ENCODE data around the gene FXYD5.

Gene FXYD5

DNA sequence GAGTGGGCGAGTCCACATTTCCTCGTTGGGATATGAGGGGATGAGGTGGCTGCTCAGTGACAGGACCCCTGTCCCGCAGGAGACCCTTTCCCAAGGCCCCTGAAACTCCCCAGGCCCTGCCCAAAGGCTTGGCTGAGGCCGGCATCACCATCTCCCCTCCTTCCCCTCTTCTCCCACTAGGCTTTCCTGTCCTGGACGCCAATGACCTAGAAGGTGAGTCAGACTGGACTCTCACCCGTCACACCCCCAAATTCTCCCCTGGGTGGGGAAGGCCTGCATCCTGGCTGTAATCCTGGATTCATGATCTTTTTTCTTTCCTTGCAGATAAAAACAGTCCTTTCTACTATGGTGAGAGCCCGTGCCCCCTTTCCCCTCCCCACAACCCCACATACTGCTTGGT, 33.6 kb upstream of the FXYD5 start:
- TF ChIP-seq REST (IDR thresholded peaks at IDR 0.05; ENCODE audit: insufficient read depth in 1 of 2, low read depth in 2 of 2, low read length in 2 of 2) (no peak), POLR2AphosphoS5 (IDR thresholded peaks at IDR 0.05; ENCODE audit: low read depth, low read length) (no peak), SIN3A (IDR thresholded peaks at IDR 0.05; ENCODE audit: borderline replicate concordance, insufficient read depth, low read length) (no peak), TAF1 (IDR thresholded peaks at IDR 0.05; ENCODE audit: borderline replicate concordance, insufficient read depth, low read length) (no peak), FOXP2 (optimal IDR thresholded peaks at IDR 0.05; ENCODE audit: borderline replicate concordance, extremely low read depth, extremely low read length, insufficient read depth) (no peak)

DNA sequence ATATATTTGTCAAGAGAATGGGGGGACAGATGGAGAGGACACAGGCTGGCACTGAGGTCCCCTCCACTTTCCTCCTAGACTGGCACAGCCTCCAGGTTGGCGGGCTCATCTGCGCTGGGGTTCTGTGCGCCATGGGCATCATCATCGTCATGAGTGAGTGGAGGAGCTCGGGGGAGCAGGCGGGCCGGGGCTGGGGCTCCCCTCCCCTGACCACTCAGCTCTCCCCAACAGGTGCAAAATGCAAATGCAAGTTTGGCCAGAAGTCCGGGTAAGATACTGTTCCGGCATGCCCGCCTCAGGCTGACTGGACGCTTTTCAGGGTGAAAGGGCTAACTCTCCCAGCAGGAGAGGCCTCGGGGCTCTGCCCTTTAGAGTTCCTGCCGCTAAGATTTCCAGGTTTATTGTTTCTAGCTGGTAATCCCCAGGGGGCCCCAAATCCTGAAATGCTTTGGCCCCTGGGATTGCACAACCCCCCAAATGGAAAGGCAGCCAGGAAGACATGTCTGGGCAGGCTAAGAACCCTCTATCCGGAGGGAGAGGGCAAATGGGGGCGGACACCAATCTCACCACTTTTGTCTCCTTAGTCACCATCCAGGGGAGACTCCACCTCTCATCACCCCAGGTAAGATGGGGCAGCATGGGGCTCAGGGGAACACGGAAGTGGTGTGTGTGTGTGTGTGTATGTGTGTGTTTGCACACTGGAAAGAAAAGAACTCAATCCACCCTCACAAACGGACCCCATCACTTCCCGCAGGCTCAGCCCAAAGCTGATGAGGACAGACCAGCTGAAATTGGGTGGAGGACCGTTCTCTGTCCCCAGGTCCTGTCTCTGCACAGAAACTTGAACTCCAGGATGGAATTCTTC, 31.6 kb upstream of the FXYD5 start:
- TF ChIP-seq REST (IDR thresholded peaks at IDR 0.05; ENCODE audit: insufficient read depth in 1 of 2, low read depth in 2 of 2, low read length in 2 of 2) (no peak), TAF1 (IDR thresholded peaks at IDR 0.05; ENCODE audit: borderline replicate concordance, insufficient read depth, low read length) (no peak), SIN3A (IDR thresholded peaks at IDR 0.05; ENCODE audit: borderline replicate concordance, insufficient read depth, low read length) (no peak), POLR2AphosphoS5 (IDR thresholded peaks at IDR 0.05; ENCODE audit: low read depth, low read length) (no peak), FOXP2 (optimal IDR thresholded peaks at IDR 0.05; ENCODE audit: borderline replicate concordance, extremely low read depth, extremely low read length, insufficient read depth) (no peak)

DNA sequence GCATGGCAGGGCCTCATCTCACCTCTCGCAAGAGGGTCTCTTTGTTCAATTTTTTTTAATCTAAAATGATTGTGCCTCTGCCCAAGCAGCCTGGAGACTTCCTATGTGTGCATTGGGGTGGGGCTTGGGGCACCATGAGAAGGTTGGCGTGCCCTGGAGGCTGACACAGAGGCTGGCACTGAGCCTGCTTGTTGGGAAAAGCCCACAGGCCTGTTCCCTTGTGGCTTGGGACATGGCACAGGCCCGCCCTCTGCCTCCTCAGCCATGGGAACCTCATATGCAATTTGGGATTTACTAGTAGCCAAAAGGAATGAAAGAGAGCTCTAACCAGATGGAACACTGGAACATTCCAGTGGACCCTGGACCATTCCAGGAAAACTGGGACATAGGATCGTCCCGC, 31.0 kb upstream of the FXYD5 start:
- TF ChIP-seq SIN3A (IDR thresholded peaks at IDR 0.05; ENCODE audit: borderline replicate concordance, insufficient read depth, low read length) = no peak
- TF ChIP-seq POLR2AphosphoS5 (IDR thresholded peaks at IDR 0.05; ENCODE audit: low read depth, low read length) = no peak
- no peak for TF ChIP-seq TAF1 (IDR thresholded peaks at IDR 0.05; ENCODE audit: borderline replicate concordance, insufficient read depth, low read length)
- no peak for TF ChIP-seq REST (IDR thresholded peaks at IDR 0.05; ENCODE audit: insufficient read depth in 1 of 2, low read depth in 2 of 2, low read length in 2 of 2)
- no peak for TF ChIP-seq FOXP2 (optimal IDR thresholded peaks at IDR 0.05; ENCODE audit: borderline replicate concordance, extremely low read depth, extremely low read length, insufficient read depth)

- no peak for TF ChIP-seq REST (IDR thresholded peaks at IDR 0.05; ENCODE audit: insufficient read depth in 1 of 2, low read depth in 2 of 2, low read length in 2 of 2)
- TF ChIP-seq SIN3A (IDR thresholded peaks at IDR 0.05; ENCODE audit: borderline replicate concordance, insufficient read depth, low read length) = no peak
- TF ChIP-seq TAF1 (IDR thresholded peaks at IDR 0.05; ENCODE audit: borderline replicate concordance, insufficient read depth, low read length) = no peak
- TF ChIP-seq FOXP2 (optimal IDR thresholded peaks at IDR 0.05; ENCODE audit: borderline replicate concordance, extremely low read depth, extremely low read length, insufficient read depth) = no peak
- TF ChIP-seq POLR2AphosphoS5 (IDR thresholded peaks at IDR 0.05; ENCODE audit: low read depth, low read length) = no peak
Measured at GRCh38 chr19:35124098-35125060, 30.2 kb upstream of the FXYD5 start.

Data from PFSK-1 (cell line).